GM11168 (cell line): ENCODE measurements around the gene CCM2L.

Source experiments
- in situ Hi-C: fragments of 300-500 bp; cut with MboI; formaldehyde crosslinking; loops from one replicate; pipeline ENCODE4 v1.12.0; 2022; ENCODE audit warnings: low sequenced_read_pairs; ENCODE audit not compliant: unreplicated experiment

Gene CCM2L

DNA sequence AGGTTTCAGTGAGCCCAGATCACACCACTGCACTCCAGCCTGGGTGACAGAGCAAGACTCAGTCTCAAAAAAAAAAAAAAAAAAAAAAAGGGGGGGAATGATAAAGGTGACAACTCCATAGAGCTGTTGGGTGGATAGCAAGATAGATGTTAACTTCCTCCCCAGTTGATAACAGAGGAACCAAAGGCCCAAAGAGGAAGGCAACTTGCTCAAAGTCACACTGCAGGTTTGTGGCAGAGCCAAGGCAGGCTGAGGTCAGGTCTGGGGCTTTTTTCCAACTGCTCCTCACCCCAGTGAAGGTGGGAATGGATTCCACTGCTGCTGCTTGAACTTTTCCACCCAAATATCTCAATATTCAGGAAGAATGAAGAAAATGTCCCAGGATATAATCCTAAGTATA is 68.6 kb downstream of the CCM2L start:
- in situ Hi-C loops, result no loop called here

- in situ Hi-C loops, result no loop called here
Measured at GRCh38 chr20:32079655-32080109, 69.4 kb downstream of the CCM2L start.

DNA sequence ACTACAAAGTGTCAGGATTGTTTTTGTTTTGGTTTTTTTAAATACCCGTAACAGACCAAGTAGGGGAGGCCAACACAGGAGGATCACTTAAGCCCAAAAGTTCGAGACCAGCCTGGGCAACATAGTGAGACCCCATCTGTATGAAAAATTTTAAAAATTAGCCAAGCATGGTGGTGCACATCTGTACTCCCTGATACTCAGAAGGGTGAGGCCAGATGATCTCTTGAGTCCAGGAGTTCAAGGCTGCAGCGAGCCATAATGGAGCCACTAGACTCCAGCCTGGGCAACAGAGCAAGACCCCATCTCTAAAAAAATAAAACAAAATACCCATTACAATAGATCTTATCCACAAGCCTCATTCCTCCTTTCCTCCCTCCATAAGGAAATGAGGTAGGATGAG is 70.5 kb downstream of the CCM2L start:
- in situ Hi-C loops, result no loop called here
